Stimulated activated CD4-positive, alpha-beta T cell treated with anti-CD3 and anti-CD28 coated beads, Interleukin-12 subunit alpha, Interleukin-12 subunit beta, amount 100 ng/mL, for 4 hours (primary cell): ENCODE results near the gene CT45A6.
"Not testable (repeated sequence)": the region's sequence is repeated elsewhere in the genome, so short reads cannot be mapped to it uniquely, and the experiment has no call there.

Experiments
- DNase-seq: peaks from one replicate; pipeline ENCODE4 v3.0.0-alpha.2; 2020

The CT45A6 gene, protein sequence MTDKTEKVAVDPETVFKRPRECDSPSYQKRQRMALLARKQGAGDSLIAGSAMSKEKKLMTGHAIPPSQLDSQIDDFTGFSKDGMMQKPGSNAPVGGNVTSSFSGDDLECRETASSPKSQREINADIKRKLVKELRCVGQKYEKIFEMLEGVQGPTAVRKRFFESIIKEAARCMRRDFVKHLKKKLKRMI

GRCh38 chrX:135802687-135803086 is at the start of gene CT45A6:
TSS of gene CT45A6 (minus strand) at chrX:135802787. CDS start at chrX:135798993, 3,794 bp downstream.
- not testable (repeated sequence) for DNase-seq

DNA sequence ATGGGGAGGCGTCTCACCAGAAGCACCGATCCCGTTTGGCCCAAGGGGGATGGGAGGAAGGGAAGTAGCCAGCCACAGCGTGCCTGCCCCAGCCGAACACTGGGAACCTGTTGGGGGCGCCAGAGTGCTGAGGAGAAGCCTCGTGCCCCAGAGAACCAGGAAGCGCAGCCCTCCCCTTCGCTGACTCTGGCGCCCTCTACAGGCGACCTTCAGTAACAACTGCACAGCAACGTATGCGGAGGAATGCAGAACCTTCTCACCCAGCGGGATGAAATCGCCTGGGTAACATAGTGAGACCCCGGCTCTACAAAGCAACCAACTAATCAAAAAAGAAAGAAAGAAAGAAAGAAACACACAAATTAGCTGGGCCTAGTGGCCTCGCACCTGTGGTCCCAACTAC is 34.6 kb upstream of the CT45A6 start, which contains the start of gene CT45A7:
TSS of gene CT45A7 (minus strand) at position 101 of the 400 bp plus-strand sequence. CDS start 3,747 bp downstream, outside the sequence.
- DNase-seq = not testable (repeated sequence)

DNA sequence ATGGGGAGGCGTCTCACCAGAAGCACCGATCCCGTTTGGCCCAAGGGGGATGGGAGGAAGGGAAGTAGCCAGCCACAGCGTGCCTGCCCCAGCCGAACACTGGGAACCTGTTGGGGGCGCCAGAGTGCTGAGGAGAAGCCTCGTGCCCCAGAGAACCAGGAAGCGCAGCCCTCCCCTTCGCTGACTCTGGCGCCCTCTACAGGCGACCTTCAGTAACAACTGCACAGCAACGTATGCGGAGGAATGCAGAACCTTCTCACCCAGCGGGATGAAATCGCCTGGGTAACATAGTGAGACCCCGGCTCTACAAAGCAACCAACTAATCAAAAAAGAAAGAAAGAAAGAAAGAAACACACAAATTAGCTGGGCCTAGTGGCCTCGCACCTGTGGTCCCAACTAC is 17.3 kb upstream of the CT45A6 start, which contains the start of gene CT45A2:
TSS of gene CT45A2 (minus strand) at position 101 of the 400 bp plus-strand sequence. CDS start 3,747 bp downstream, outside the sequence.
- not testable (repeated sequence) for DNase-seq

- DNase-seq = not testable (repeated sequence)
These were observed 17.2 kb downstream of the CT45A6 start, which contains the start of gene CT45A5 for GRCh38 chrX:135785403-135785802. TSS of gene CT45A5 (minus strand) at chrX:135785503. CDS start at chrX:135781729, 3,774 bp downstream.

DNA sequence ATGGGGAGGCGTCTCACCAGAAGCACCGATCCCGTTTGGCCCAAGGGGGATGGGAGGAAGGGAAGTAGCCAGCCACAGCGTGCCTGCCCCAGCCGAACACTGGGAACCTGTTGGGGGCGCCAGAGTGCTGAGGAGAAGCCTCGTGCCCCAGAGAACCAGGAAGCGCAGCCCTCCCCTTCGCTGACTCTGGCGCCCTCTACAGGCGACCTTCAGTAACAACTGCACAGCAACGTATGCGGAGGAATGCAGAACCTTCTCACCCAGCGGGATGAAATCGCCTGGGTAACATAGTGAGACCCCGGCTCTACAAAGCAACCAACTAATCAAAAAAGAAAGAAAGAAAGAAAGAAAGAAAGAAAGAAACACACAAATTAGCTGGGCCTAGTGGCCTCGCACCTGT is 34.5 kb downstream of the CT45A6 start, which contains the start of gene CT45A3:
TSS of gene CT45A3 (minus strand) at position 101 of the 400 bp plus-strand sequence. CDS start 3,747 bp downstream, outside the sequence.
- DNase-seq = not testable (repeated sequence)

DNA sequence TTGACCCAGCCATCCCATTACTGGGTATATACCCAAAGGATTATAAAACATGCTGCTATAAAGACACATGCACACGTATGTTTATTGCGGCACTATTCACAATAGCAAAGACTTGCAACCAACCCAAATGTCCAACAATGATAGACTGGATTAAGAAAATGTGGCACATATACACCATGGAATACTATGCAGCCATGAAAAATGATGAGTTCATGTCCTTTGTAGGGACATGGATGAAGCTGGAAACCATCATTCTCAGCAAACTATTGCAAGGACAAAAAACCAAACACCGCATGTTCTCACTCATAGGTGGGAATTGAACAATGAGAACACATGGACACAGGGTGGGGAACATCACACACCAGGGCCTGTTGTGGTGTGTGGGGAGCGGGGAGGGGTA is 57.8 kb downstream of the CT45A6 start:
- DNase-seq = not testable (repeated sequence)
